GM18951 (cell line): ENCODE results near the gene COX7B.
"Not testable (repeated sequence)": the region's sequence is repeated elsewhere in the genome, so short reads cannot be mapped to it uniquely, and the experiment has no call there.

Experiments
- POLR2A ChIP-seq: IDR thresholded peaks from 4 replicates; pipeline ENCODE4 v1.6.1; 2011; ENCODE audit warnings: mild to moderate bottlenecking; ENCODE audit not compliant: insufficient read length, insufficient read depth; ENCODE audit errors: extremely low read depth
- in situ Hi-C: fragments of 300-500 bp; cut with MboI; formaldehyde crosslinking; loops from one replicate; pipeline ENCODE4 v1.12.0; 2022; ENCODE audit warnings: low sequenced_read_pairs, mixed read lengths, inconsistent platforms; ENCODE audit not compliant: unreplicated experiment

Gene COX7B

DNA sequence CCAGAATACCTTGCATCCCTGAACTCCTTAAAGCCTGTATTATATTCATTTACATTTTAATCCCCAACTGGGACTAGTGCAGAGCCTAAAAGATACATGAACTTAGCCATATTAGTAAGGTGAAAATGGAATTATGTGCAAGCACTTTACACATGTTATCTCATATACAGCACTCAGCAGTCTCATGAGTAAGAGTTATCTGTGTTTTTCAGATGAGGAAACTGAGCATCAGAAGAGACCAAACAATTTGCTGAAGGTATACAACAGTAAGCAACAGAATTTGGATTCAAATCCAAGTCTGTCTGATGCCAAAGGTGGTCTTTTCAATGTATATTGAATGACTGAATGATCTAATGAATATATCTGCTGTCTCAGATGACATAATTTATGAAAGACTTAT lies 23.5 kb downstream of the COX7B start:
- TF ChIP-seq POLR2A = no peak
- in situ Hi-C loops = no loop called here

DNA sequence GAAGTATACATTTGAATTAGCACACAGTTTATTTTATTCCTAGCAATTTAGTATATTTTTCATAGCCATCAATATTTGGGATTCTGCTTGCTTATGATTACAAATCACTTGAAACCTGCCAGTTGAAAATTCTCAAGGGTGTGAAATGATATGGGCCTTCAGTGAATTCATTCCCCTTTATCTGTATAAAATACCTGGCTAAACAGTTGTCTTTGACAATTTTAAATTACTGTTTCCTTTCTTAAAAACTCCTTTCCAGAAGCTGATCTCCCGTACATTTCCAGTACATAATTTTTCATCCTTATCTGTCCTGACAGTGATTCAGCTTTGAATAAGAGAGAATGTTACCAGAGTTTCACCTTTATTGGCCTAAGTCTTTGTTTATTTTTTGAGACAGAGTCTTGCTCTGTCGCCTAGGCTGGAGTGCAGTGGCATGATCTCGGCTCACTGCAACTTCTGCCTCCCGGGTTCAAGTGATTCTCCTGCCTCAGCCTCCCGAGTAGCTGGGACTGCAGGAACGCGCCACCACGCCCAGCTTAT lies 25.1 kb downstream of the COX7B start:
- in situ Hi-C loops = no loop called here
- no peak for TF ChIP-seq POLR2A

DNA sequence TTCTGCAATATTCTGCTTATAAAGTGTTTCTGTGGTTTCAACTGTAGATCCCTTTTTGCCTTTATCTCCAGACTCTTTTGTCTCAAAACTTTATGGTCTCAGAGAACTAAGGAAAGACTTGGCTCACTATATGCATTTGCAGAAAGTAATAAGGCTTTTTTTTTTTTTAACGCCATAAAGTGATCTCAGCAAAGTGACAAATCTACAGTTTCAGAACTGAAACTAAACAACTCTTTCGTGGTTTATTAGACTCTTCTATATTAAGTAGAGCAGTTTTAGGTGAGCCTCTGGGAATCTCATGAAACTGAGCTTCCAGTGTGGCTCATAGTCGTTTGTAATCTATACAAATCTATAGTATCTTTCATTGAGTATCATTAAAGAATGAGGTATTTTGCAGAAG lies 26.5 kb downstream of the COX7B start:
- in situ Hi-C loops = no loop called here
- TF ChIP-seq POLR2A = no peak

DNA sequence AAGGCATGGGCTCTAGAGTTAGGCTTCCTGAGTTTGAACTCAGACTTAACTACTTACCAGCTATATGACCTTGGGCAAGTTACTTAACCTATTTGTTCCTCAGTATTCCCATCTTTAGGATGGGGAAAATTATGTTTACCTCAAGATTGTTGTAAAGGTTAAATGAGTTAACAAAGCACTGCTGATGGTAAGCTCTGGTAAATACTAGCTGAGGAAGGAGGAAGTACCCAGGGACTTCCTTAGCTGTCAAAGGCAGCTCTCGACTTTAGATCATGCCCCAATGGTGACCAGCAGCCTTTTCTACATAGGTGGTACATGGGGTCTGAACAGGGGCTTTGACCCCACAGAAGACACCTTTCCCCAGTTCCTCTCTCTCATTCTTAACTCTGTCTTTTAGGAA lies 31.3 kb downstream of the COX7B start:
- no peak for TF ChIP-seq POLR2A
- in situ Hi-C loops = no loop called here

DNA sequence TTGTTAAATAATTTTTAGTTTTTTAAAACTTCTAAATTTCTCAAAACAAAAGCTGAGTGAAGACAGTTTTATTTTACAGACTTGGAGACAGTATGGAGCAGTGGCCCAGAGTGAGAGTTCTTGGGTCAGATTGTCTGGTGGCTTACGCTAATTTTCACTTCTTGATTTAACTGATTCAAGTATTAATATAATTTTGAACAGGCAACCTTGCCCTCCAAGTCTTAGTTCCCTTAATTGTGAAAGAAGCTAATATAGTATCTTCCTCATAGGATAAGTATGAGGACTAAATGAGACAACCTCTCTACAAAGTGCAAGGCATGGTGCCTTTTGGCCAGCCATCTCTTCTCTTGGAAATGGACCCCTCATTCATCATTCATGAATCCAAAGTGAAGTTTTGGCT lies 36.6 kb downstream of the COX7B start:
- in situ Hi-C loops = no loop called here

DNA sequence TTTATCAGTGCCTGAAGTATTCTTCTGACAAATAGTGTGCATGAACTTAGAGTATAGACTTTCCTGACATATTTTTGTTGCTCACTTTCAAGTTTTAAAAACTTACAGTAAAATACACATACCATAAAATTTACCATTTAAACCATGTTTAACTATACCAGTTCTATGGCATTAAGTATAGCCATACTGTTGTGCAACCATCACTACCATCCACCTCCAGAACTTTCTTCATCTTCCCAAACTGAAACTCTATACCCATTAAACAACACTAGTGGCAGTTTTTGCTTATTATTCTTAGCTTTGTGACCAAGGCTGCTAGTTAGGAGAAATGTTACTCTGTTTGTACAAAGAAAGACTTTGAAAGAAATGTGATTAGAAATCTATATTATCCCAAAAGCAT lies 37.0 kb downstream of the COX7B start:
- no peak for TF ChIP-seq POLR2A
- in situ Hi-C loops = no loop called here

More for the DNA sequence above, 36.6 kb downstream of the COX7B start:
- TF ChIP-seq POLR2A = no peak

DNA sequence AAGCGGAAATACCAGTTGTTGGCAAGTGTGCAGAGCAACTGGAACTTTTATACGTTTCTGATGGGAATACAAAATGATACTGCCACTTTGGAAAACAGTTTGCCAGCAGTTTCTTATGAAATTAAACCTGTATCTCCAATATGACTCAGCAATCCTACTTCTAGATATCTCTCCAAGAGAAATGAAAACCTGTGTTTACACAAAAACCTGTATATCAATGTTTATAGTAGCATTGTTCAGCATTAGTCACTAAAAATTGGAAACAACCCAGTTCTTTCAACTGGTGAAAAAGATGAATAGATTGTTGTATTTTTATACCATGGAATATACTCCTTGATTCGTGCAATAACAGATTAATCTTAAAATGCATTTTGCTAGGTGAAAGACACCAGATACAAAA lies 38.0 kb downstream of the COX7B start:
- no peak for TF ChIP-seq POLR2A
- in situ Hi-C loops = no loop called here

DNA sequence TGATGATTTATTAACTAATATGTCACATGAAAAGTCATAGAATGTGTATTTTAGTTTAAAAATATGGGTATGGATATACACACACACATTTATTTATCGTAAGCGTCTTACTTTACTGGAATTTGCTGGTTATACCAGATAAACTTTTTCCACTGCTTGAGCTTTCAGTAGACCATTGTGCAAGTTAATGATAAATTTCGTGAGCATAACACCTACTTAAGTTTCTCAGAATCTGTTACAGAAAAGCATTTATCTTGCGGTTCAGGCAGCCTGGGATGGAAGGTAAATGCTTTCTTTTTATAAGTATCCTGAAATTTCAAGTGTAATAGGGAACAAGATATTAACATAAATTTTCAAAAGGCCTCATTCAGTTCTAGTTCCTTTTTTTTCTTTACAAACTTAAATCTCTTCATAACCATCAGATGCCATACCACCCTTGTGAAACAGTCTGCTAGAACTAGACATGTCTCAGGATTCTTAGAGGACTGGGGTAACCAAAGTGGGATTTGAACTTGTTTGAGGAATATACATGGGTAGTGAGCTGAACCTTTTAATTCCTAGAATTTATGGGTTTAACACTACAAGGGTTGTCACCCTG lies 38.9 kb downstream of the COX7B start:
- no peak for TF ChIP-seq POLR2A
- in situ Hi-C loops = no loop called here

DNA sequence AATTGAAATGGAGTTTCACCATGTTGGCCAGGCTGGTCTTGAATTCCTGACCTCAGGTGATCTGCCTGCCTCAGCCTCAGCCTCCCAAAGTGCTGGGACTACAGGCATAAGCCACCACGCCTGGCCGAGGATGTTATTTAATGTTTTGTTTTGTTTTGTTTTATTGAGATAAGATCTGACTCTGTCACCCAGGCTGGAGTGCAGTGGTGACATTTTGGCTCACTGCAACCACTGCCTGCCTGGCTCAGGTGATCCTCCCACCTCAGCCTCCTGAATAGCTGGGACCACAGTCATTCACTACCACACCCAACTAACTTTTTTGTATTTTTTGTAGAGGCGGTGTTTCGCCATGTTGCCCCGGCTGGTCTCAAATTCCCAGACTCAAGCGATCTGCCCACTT lies 45.8 kb downstream of the COX7B start:
- in situ Hi-C loops = not testable (repeated sequence)

DNA sequence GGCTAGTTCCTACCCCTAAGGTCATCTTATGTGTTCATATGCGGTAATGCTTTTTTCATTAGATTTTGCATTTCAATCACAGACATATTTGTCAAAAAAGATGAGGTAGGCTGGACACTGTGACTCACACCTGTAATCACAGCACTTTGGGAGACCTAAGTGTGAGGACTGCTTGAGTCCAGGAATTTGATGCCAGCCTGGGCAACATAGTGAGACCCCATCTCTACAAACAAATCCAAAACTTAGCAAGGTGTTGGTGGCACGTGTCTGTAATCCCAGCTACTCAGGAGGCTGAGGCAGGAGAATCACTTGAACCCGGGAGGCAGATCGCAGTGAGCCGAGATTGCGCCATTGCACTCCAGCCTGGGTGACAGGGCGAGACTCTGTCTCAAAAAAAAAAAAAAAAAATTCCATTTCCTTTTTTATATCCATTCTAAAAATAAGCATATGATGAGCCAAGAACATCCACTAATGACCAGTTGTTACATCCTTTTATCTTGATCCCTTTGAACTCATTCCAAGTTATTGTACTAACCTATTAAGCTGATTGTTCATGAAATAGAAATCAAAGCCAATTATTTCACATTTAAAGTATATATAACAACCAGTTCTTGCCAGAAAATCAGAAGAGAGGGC lies 46.8 kb downstream of the COX7B start:
- TF ChIP-seq POLR2A = no peak
- in situ Hi-C loops = no loop called here

DNA sequence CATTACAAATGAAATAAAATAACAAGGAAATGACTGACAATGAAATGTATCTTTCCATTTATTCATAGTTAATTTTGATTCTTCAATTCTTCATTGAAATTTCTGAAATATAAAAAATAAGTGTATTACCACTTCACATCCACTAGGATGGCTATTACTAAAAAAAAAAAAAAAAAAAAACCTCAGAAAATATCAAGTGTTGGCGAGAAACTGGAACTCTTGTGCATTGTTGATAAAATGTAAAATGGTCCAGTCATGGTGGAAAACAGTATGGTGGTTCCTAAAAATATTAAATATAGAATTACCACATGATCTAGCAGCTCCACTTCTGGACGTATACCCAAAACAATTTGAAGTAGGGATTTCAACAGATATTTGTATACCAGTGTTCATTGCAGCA lies 47.3 kb downstream of the COX7B start:
- in situ Hi-C loops = no loop called here
- TF ChIP-seq POLR2A = no peak

DNA sequence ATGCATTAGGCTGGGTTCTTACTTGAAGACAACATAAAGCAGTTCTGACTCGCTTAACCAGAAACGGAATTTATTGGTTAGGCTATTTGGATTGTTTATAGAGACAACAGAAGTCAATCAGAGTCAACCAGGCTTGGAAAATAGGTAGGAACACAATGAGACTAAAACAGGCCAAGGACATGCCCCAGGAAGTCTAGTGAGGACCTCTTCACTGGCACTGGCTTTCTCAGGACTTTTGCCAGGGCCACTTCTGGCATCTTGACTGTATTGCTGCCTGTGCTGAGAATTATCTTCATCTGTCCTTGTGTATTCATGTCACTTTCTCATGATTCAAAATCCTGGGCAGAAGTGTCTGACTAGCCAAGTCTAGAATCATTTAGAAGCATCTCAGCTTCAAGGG lies 50.6 kb downstream of the COX7B start:
- TF ChIP-seq POLR2A = no peak
- in situ Hi-C loops = no loop called here

DNA sequence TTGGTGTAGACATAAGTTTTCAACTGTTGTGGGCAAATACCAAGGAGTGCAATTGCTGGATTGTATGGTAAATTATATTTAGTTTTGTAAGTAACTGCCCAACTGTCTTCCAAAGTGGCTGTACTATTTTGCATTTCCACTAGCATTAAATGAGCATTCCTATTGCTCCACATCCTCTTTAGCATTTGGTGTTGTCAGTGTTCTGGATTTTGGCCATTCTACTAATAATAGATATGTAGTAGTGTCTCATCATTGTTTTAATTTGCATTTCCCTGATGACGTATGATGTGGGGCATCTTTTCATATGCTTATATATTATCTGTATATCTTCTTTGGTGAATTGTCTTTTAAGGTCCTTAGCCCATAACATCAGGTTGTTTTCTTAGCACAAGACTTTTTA lies 52.9 kb downstream of the COX7B start:
- in situ Hi-C loops = no loop called here
- no peak for TF ChIP-seq POLR2A

DNA sequence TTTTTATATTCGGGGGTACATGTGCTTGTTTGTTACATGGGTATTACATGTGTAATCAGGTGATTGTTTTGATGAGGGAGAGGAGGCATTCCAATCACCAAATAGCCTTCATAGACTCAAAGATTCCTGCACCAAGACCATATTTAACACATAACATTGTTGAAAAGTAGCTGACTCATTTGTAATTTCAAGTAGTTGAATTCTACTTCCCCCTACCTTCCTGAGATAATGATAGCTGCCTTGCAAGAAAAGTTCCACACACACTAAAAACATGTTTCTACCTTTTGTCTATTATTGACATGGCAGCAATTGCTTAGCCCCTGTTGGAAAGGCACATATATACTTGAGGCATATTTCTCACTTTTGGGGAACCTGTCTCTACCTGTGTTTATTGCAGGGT lies 54.0 kb downstream of the COX7B start:
- in situ Hi-C loops = no loop called here
- no peak for TF ChIP-seq POLR2A
